GM15510 (cell line): ENCODE data around the gene GCHFR.

Experiments
- POLR2A ChIP-seq: IDR thresholded peaks from 3 replicates; pipeline ENCODE4 v1.6.1; 2011; ENCODE audit warnings: borderline replicate concordance; ENCODE audit not compliant: insufficient read length; ENCODE audit errors: extremely low read depth

GCHFR gene

DNA sequence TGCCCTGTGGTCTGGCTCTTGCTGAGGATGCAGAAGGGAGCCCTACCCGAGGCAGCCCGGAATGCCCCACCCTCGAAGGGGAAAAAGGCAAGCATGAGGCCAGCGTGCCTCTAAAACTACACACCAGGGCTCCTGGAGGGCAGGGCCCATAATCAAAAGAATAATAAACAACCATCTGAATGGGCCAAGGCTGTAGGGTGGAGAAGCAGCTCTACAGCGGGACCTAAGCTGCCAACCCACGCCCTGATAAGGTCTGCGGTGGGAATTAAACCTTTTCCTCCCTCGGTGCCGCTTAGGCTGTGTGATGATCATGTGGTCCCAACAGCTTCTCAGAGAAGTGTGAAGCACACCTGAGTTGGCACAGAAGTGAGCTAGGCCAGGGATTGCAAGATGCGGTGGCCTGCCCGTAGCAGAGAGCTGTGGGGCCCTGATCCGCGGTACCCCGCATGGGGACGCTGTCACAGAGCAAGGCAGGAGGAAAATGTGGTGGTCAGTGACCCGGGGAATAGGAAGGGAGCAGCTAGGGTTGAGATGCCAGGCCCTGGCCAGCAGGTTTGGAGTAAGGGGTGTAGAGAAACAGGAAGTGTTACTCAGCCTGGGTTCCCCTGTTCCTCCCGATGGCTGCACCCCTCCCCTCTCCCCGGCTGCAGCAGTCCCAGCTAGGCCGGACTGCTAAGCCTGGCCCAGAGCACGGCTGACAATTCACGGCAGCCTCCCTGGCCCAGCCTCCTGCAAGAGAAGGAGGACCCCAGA is 4.8 kb downstream of the GCHFR start:
- no peak for TF ChIP-seq POLR2A

DNA sequence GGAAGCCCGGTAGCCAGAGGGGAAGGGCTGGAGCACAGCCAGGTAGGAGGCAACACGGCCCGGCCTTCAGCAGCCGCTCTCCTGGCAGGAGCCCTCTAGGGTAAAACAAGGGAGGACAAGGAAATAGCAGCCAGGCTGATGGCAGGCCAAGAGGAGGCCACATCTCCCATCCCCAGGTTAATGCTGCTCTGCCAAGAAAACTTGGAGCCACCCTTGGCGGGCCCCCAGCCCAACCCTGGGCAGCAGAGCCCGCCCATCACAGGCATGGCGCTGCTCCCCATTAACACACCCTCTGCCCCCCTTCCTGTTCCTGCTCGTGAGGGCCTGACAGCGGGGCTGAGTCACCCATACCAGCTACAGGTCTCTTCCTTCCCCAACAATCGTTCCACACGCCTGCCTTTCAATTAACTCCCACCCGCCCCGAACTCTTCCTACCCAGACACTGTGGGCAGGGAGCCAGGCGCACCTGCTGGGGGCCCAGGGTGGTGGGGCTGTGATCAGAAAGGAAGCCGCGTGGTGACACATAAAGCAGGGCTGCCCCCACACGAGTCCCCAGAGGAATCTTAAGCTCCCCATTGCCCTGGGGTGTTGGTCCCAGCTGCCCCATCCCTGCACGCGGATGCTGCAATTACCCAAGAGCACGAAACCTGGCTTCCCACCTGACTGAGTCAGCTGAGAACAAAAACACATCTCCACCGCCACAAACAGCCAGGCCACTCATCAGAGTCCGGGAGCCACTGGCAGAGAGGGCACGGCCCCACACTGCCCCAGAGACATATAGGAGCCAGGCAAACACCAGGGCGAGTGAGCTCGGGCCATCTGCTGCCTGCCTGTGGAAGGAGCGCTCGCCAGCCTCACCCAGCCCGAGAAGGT is 5.6 kb downstream of the GCHFR start, which contains the start of gene C15orf62:
C15orf62 (plus strand) TSS at position 707 of the 873 bp plus-strand sequence. CDS start 516 bp downstream, outside the sequence.
- TF ChIP-seq POLR2A, result peak; percentile 20

DNA sequence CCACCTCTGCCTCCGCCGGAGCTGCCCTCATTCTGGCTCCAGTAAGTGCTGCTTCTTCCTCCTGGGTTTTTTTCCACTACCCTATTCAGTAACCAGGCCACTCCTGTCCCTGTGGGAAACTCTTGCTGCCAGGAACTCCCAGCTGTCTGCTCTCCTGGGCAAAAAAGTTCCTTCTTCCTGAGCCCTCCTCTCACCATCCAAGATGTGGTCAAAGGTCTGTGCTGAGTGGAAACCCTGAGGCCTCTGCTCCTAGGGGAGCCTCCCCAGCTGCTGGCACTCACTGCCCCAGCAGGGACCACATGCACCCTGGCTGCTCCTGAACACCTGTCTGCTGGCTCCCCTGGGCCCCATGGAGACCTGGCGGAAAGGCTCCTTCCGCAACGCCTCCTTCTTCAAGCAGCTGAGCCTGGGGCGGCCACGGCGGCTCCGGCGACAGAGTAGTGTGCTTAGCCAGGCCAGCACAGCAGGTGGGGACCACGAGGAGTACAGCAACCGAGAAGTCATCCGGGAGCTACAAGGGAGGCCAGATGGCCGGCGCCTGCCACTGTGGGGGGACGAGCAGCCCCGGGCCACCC is 6.4 kb downstream of the GCHFR start:
- TF ChIP-seq POLR2A, result no peak

DNA sequence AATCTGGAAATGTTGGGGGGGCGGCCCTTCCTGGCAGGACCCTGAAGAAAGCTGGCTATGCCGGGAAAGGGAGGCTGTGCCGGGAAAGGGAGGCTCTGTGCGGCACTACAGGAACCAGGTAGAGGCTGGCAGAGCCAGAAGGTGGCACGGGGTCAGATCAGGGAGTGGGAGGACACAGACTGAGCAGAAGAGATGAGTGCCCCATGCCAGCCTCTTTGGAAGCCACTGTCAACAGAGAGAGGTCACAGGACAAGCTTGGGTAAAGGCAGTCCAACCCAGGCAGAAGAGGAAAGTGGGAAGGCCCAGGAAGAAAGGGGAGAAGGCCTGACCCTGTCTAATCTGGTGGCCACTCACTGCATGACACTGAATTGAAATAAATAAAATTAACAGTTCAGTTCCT is 7.4 kb downstream of the GCHFR start:
- TF ChIP-seq POLR2A, result no peak

DNA sequence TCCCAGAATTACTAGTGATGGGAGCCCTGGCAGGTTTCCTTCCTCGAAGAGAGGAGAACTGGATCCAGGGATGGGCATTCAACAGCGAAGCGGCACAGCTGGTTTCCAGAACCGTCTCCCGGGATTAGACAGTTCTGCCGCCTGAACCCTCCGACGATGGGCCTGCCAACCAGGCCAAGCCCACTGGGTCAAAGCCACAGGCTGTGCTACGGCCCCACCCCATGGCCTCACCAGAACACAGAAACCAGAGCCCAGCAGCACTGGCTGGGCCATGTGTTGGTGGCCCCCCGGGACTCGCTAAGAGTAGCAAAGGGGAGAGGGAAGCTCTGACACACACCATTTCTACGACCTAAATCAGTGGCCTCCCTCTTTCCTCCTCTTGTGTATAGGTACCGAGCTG is 8.1 kb downstream of the GCHFR start:
- no peak for TF ChIP-seq POLR2A

DNA sequence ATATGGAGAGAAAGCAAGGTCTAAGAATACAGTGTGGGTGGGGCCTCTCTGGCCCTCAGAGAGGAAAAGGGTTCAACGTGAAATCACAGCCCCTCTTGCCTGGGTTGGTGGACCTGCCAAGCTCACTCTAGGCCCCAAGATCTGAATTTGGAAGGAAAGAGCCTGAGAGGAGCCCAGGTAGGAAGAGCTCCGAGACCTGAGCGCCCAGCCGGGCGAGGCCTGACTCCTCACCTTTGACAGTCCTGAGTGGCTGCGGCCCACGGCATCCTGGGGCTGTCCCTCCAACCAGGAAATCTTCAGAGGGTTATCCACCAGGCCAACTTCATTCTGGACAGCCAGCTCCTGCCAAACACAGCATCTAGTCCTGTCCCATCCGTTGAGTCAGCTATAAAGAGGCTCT is 9.6 kb downstream of the GCHFR start:
- TF ChIP-seq POLR2A, result no peak

DNA sequence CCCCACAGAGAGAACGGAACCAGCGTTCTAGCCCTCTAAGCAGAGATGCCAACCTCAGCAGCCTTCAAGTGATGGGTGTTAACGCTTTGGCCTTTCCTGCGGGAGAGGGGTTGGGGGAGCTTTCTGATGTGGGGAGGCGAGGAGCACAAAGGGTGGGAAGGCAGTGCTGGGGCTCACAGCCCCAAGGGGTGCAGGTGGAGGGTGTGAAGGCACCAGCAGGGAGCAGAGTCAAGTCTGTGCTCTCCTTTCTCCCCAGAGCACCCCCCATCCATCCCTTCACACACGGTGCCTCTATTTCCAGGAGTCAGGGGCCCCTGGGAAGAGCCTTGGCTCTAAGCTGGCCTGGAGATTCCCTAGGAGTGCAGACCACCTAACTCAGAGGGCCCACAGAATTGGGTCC is 10.0 kb downstream of the GCHFR start:
- no peak for TF ChIP-seq POLR2A

DNA sequence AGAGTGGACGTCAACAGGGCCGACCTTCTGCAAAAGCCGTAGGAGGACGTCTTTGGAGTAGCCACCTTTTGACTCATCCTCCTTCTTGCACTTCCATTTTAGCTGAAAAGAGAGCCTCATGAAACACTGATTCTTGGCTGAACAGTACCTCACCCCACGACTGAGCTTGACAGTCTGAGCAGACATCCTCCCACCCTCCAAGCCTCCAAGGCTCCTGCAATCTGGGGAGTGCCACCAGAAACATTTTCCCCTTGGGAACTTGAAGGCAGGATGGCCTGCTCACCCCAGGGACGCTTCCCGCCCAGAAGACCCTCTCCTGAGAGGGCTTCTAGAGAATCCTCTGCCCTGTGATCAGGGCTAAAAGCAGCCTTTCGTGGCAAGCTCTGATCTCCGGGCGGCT is 11.1 kb downstream of the GCHFR start:
- TF ChIP-seq POLR2A, result no peak

DNA sequence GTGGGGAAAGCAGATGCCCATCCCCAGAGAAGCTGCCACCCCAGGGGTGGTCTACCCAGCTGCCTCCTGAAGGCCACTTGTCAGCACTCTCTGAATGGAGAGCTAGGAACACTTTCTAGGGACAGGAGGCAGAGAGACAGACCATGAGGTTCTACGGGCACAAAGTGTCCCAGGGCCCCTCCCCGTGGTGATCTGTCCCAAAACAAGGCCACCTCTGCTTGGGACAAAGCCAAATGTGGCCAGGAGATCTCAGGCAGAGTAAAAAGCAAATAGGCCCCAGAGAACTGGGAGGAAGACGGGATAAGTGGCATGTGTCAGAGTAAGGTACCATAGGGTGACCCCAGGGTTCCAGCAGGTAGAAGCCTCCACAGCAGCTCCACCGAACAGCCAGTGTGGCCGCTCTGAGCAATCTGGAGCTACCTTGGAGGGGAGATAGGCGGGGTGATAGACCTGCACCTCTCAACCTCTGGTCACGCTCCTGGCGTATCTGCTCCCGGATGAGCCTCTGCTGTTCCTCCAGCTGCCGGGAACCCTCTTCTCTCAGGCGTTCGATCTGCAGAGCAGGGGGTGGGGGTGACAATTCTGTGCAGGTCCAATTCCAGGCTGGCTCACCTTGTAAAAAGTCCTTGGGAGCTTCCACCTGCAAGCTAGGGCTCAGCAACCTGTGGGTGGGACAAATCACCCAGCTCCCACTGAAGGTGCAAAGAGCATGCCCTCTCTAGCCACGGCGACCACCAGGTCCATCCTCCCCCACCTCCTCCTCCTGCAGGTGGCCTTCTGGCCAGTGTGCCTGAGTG is 12.1 kb downstream of the GCHFR start:
- no peak for TF ChIP-seq POLR2A

DNA sequence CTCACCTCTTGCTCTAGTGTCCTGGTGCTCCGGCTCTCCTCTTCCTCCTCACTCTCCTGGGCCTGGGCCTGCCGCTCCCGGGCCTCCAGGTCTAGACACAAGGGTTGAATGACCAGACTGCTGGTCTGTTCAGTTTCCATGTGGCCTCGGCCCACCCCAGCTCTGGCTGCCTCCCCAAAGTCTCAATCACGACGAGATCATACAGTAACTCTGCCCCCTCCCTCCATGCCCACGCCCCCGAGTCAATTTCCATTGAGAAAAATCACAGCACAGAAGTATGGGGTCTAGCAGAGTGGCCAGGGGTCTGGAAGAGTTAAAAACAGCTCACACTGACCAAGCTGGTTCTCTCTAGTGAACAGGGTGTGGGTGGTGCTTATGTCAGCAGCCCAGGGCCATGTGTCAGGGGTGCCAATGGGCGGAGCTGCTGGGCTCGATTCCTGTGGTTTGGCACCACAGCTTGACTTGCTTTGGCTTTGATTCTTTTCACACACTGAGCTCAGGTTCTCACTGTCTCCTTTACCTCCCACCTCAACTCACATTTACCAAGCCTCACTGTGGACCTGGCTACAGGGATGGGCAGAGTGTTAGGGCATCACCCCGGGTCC is 12.8 kb downstream of the GCHFR start:
- TF ChIP-seq POLR2A, result no peak

DNA sequence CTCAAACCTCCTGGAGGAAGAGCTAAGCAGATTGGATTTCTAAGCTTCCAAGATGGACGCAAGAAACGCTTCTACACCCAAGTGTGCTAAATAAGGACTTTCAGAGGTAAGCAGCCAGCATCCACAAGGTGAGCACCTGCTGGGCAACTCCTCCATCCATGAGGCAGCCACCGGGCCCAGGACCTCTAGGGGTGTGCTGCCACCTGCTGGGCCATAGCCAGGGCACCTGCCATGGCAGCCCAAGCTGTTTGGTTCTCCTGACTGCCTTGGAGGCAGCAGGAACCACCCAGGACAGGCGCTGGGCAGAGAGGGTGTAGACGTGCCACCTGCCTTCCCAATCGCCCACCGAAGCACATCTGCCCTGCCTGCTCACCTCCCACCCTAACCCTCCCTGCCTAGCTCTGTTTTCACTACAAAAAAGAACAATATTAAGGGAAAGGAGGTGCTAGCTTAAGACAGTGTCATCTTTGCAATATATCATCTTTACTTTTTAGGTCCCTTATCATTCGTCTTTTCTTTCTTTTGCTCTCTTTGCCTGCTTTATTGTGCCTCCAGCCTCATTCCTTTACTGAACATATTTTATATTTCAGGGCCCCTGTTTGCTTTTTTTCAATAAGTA is 18.9 kb downstream of the GCHFR start:
- no peak for TF ChIP-seq POLR2A

DNA sequence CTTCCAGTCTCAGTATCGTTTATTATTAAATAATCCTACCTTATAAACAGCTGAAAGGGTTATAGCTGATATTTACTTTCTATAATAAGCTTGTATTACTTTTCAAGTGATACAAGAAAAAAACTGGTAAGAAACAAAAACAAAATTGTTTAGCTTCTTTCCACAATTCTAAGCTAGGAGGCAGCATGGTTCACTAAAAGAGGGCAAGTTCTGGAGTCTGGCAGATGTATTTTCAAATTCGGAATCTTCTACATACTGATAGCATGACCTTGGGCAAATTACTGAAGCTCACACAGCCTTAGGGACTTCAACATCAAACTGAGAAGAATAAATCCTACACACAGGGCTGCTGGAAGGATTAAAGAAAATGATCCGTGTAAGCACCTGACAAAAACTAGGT is 21.3 kb downstream of the GCHFR start:
- TF ChIP-seq POLR2A, result no peak

DNA sequence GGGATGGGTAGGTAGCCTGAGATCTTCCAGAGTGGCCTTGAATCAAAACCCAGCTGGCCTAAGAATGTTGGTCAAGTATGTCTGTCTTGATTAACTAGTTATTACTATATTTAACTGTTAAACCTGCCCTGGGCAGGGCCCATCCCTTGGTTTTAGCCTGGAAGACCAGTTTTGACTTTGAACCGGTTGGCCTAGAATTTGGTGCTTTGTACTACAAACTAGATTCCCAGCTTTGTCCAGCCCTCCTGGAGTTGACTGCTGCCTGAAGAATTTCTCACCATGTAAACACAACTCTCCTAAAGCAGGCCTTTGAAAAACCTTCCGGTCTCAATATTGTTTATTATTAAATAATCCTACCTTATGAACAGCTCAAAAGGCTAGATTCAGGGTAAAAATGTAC is 21.9 kb downstream of the GCHFR start:
- no peak for TF ChIP-seq POLR2A

DNA sequence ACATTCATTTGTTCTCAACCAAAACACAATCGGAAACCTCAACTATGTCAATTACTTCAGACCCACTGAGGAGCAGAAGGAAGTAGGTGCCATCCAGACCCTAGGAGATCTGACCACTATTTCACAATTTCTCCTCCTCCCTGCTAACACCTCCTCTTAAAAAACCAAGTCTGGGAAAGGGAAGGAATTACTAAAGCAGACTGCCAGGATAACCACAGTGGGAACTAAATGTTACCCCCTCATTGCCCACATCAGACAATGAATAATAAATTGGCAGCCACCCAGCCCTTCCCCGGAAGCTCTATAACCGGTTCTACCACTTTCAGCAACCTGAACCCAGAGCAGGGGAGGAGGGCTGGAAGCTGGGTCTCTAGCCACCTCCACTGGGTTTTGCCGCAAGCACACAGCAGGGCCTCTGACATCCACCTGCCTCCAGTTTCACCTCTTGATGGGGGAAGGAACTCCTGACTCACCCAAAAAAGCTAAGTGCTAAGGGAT is 23.5 kb downstream of the GCHFR start:
- no peak for TF ChIP-seq POLR2A
